Skin of body (tissue), 2 donors: ENCODE results near the gene SNAPIN. TPM values are rescaled to one million over a fixed set of nuclear protein-coding genes. Genes with fewer than 3 reads are reported as not detected.

Source experiments
- DNase-seq: peaks from one replicate; lab custom pipeline; 2025; lab: John Stamatoyannopoulos, UW
- total RNA-seq: library from RNA; depleted of rRNA; stranded (reverse); fragments of >200 nt; gene quantifications from one replicate; pipeline ENCODE4 v1.2.3, GENCODE V29; 2014

SNAPIN gene, protein sequence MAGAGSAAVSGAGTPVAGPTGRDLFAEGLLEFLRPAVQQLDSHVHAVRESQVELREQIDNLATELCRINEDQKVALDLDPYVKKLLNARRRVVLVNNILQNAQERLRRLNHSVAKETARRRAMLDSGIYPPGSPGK
- total RNA-seq, result 33.2 TPM

DNA sequence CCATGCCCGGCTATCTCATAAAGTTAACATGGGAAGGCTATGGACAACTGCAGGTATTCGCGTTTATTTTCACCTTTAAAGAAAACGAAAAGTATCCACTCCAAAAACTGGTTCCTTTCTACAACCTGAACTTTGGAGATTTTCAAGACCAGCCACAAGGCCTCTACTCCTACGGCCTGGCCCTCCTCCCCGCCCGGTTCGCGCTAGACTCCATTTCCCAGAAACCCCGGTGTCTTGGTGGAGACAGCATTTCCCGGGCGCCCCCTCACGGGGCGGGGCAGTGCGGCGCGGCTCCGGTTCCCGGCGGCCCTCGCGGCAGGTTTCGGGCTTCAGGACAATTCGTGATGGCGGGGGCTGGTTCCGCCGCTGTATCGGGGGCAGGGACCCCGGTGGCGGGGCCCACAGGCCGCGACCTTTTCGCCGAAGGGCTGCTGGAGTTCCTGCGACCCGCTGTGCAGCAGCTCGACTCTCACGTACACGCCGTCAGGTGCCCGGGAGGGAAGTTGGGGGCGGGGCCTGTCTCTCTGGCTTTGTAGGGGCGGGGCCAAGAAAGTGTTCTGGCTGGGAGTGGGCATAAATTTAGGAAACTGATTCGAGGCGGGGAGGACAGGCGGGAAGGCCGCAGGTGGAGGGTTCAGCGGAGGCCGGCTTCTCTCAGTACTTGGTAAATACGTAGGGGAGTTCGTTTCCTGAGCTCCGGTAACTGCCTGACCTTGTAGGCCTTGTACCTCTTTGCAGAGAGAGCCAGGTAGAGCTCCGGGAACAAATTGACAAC, at the start of gene SNAPIN:
Gene SNAPIN, plus strand, starts transcription at position 304 of the 775 bp plus-strand sequence. Its CDS starts 41 bp downstream, at position 345.
- peak; percentile 81 for DNase-seq

DNA sequence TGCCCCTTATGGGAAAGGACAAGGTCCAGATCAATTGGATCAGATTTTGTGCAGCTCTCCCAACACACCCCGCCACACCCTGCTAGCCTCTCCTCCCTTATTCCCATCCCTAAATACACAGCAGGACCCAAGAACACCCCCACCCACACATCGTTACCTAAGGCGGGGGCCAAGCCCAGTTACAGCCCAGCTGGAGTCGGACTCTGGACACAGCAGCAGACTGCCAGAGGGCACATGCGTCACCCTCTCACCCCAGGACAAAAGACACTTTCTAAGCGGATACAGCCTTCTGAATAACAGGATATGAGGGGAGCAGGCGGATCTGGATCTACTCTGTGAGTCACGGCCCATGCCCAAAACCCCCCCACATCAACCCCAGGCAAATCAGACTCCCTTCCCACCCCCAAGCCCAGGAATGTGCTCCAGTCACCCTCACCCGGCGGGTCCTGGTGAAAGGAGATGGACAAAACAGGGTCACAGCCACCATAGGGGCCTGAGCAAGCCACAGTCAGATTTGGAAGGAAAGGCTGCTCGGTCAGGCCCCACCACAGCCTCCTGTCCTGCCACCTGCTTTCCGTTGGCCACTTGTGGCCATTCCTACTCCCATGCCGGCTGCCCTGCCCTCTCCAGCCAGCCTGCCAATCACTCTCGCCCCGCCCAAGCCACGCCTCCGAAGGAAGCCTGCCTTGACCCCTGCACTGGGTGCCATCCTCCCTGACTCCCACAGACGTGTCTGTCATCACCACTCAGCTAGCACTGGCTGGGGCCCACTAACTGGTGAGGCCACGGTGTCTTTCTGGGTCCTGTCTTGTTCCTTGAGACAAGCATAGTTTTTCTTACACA, 49.5 kb upstream of the SNAPIN start:
- DNase-seq, result peak; percentile 57

DNA sequence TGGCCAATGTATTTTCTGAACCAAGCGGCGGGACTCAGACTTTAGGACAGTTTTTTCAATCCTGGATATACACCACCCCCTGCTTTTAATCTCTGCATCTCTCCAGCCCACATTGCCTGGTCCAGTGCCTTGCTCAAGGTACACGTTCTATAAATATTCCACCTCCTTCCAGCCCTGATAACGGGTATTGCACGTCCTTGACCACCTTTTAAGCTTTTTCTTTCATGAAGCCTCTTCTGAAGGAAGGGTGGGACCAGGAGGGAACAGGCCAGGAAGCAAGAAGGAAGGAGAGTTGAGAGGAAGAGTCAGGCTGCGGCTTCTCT, 49.0 kb upstream of the SNAPIN start:
- no peak for DNase-seq

DNA sequence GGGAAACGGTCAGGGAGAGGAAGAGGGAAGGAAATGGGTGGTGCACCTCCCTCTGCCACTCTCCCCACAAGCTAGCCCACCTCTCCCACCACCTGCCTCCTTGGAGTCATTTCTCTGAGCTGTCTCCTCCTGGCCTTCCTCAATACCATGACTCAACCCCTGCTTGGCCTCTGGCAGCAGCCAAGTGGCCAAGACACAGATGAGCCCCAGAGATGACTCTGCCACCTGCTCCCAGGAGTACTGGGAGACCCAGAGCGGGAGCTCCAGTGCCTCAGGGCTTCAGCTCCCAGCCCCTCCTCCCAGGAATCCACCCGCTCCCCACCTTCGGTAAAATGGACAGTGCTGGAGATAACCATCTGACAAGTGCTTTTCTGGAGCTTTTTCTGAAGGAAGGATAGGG, 48.2 kb upstream of the SNAPIN start:
- DNase-seq, result no peak

DNA sequence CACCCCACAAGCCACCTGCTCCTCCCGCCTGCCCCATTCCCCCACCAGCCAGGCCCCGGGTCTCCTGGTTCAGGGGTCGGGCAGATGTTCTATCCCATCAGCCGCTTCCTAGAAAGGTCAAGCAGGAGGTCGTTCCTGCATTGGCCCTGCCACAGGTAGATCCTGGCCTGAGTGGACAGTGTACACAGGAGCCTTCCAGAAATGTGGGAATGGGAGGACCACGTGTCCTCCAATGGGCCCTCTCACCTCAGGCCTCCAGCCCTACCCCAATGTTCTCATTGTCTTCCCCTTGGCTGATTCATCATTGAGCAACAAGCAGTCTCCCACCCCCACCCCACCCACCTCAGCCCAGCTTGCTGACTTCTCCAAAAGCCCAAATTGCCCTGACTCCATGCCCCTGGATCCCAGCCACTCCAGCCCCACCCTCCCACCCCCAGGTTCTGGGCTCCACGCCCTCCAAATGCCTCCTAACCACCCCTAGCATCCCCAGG, 47.6 kb upstream of the SNAPIN start:
- no peak for DNase-seq

DNA sequence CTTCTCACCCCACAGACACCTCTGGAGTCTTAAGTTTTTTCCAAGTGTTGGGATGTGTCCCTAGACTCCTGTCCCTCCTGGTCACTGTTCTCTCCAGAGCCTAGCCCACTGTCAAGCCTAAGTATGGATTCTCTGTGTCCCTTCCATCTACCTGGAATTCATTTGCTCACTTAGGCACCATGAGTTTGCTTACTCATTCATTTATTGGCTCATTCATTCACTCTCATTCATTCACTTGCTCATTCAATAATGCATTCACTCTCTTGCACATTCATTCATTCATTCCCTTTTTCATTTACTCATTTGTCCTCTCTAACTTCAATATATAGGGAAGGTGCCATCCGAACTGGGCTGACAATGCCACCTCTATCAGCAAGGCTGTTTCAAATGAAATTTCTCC, 47.1 kb upstream of the SNAPIN start:
- no peak for DNase-seq

DNA sequence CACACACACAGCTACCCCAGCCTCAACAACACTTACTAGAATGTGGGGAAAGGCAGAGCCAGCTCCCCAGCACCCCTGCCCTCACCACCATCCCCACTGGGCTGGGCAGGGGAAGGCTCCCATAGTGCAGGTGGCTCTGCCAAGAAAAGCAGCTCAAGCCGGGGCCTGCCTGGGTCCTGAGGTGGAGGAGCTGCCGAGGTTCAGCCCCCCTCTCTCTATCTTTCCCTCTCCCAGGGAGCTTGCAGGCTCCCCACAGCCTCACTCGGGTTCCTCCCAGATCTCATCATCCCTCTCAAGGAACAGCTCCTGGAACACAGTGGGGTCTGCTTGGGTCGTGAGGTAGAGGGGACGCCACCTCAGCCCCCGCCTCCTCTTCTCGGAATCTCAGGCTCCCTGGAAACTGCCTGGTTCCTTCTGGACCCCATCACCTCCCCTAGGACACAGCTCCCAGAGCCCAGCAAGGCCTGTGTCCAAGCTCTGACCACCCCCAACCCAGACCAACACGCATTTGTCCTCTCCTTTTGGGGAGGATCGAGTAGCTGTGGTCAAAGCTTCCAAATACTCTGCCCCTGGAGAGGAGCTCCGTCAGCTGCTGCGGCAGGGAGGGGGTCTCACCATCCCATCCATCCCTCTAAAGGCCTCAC, 46.3 kb upstream of the SNAPIN start:
- DNase-seq, result no peak

DNA sequence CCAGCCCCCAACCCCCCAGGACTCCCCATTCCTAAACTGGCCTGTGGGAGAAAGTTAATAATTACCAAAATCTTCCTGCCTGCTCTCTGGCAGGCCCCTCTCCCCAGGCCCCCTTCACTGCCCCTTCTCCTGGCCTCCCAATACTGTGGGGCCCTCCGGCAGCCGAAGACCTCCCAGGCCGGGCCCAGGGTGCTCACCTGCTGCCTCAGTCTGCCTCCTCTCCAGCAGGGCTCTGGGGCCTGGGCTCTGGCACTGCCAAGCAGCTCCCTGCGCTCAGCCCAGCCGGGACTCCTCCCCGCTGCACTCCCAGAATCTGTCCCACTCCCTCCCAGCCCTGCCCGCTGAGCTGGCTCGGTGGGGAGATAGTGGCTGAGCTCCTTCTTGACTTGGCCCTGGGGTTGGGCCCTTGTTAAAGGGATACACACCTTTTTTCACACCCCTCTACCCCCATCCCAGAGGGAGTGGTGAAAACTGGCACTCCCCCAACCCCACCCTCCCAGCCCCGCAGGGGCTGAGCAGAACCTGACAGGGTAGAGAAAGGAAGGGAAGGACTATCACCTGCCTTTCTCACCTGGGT, 45.7 kb upstream of the SNAPIN start, which contains the start of gene S100A16:
Gene S100A16, minus strand, starts transcription at position 383 of the 577 bp plus-strand sequence. CDS start 4,986 bp downstream, outside the sequence.
- DNase-seq, result peak; percentile 34

DNA sequence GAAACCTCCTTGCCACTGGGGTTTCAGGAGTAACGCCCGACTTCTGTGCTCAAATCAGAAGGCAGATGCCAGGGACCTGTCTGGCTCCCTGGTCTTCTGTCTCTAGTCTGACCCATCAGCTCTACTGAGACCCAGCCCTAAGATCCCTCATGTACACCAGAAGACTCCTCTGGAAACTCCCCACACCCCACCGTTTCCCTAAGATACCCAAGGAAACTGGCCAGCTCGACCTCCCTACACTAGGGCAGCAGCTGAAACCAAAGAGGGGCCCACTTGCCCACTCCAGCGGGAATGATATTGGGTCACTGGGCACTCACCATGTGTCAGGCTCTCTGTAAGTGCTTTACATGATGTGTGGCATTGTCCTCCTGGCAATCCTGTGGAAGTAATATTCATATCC, 45.1 kb upstream of the SNAPIN start:
- no peak for DNase-seq

DNA sequence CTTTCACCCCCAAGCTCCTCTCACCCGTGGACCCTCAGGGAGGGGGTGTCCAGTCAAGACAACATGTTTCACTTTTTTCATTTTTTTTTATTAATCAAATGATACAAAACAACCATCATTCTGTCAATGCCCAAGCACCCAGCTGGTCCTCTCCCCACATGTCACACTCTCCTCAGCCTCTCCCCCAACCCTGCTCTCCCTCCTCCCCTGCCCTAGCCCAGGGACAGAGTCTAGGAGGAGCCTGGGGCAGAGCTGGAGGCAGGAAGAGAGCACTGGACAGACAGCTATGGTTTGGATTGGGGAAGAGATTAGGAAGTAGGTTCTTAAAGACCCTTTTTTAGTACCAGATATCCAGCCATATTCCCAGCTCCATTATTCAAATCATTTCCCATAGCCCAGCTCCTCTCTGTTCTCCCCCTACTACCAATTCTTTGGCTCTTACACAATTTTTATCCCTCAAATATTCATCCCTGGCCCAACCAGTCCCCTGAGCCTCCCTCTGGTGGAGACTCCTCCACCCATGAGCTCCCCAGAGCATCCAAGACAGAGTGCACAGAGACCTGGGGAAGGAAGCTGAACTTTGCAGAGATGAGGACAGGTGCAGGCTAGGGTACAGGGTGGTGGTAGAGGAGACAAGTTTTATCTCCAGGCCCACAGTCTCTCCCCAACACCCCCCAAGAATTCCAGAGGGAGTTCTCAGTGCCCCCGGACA, 44.2 kb upstream of the SNAPIN start:
- no peak for DNase-seq

DNA sequence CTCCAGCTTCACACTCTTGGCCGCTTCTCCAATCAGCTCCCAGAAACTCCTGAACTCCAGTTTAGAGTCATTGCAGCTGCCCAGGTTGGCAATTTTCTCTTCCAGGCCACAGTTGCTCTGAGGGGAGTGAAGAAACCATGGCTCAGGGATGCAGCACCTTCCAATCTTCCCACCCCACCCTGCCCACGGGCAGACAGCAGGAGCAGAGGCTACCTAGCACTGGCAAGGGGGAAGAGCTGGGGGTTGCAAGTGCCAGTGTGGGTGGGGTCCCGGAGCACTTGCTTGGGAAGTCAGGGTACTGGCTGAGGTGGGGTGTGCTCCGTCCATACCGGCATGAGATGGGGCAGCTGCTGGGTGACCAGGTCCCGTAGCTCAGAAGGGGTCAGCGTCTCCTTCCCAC, 43.6 kb upstream of the SNAPIN start:
- DNase-seq, result no peak

DNA sequence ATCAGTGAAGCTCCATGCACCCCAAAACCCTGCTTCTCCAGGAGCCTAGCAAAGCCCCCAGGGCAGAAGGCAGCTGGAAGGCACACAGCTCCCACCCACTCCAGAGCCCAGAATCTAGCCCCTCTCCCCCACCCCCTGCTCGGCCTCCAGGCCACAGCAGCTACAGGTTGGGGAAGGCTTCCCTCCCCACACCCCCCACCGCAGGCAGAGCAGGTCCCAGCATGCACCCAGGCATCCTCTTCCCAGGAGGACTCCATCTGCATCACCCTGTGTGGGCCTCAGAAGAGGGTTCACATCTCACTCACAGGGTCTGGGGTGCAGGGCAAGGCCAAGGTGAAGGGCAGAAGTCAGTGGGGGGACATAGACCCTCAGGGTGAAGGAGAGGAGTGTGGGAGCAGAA, 43.1 kb upstream of the SNAPIN start:
- DNase-seq, result no peak

DNA sequence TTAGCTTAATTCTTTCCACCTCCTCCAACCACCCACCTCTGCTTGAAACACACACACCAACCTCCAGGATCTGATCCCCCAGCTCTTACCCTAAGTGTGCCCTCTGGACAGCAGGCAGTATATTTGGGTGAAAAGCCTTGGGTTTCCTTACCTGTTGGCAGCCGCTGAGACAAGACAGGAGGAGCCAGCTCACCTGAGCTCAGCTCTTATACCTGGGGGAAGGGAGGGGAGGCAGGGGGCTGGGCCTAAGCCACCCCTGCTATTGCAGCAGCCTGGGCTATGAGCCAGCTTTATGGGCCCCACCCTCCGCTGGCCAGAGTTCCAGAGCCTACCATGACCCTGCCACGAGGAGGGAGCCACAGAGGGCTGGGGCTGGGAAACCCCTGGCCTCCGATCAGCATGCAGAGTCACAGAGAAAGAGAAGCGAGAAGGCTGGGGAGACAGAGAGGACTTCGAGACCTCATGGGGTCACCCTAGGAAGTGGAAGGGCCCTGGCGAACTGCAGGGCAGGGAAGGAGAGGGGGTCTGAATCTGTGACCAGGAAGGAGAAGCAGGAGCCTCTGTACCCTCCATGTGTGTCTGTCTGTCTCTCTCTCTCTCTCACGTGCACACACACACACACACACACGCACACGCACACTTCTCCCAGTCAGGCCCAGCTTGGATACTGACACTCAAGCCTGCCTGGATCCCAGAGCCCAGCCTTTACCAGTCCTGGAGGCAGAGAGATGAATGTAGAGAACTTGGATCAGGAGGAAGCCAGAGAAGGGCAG, 42.2 kb upstream of the SNAPIN start, which contains the start of gene S100A14:
Gene S100A14, minus strand, starts transcription at position 182 of the 773 bp plus-strand sequence. CDS start 467 bp downstream, outside the sequence.
- DNase-seq, result no peak

DNA sequence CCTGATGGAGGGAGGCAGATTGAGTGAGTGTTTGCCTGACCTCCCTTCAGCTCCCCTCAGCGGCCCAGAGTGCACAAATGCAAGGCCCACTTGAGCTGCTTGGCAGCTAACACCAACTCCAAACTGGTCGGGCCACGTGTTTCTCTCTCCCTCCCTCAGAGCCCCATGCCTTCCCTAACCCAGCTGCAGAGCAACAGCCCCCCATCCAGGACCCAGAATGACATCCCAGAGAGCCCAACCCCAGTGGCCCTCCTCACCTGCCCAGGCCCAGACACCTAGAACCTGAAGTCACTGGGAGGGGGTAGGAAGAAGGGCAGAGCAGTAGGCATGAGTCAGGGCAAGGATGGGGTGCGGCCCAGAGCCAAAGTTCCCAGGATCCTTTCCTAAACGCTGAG, 41.6 kb upstream of the SNAPIN start:
- DNase-seq, result no peak

DNA sequence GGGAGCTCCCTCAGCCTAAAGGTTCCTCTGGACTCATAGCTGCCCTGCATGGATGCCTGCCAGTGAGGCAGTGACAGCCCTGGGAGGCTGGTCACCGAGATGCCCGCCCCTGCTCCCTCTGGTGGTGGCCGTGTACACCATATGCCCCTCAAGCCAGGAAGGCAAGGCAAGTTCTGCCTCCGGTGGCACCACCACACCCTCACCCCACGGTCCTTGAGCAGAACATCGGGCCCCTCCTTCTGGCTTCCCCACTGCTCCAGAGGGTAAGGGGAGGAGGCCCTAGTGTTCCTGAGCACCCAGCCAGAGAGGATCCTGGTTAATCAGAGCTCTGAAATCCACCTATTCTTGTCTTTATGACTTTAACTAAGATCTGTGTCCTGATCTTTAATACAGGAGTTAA, 40.8 kb upstream of the SNAPIN start:
- peak; percentile 15 for DNase-seq

DNA sequence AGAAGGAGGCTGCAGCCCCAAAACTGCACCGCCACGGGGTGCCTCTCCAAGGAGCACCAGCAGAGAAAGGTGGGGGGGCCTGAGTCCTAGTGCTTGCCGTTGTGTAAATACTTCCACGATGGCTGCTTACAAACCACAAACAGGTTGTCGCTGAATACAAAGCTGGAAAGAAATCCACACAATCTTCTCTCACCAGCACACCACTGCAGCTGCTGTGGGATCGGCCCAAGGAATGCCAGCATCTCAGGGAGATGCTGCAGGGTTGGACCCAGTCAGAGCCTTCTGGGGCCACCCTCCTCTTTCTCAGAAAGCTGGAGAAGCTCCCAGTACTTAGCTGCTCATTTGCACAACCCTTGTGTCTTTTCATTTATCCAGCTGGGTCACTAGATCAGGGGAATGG, 39.3 kb upstream of the SNAPIN start:
- no peak for DNase-seq

DNA sequence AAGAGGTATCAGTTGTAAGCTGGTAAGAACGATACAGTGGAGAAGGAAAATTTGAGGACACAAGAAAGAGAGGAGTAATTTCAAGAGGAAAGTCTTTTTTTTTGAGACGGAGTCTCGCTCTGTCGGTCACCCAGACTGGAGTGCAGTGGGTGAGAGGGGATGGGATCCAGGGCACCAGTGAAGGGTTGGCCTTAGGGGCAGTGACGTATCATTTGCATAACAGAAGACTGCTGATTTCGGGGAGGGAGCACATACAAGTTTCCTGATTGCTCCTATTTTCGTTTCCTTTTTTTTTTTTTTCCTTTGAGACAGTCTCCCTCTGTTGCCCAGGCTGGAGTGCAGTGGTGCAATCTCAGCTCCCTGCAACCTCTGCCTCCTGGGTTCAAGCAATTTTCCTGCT, 35.4 kb upstream of the SNAPIN start:
- no peak for DNase-seq

DNA sequence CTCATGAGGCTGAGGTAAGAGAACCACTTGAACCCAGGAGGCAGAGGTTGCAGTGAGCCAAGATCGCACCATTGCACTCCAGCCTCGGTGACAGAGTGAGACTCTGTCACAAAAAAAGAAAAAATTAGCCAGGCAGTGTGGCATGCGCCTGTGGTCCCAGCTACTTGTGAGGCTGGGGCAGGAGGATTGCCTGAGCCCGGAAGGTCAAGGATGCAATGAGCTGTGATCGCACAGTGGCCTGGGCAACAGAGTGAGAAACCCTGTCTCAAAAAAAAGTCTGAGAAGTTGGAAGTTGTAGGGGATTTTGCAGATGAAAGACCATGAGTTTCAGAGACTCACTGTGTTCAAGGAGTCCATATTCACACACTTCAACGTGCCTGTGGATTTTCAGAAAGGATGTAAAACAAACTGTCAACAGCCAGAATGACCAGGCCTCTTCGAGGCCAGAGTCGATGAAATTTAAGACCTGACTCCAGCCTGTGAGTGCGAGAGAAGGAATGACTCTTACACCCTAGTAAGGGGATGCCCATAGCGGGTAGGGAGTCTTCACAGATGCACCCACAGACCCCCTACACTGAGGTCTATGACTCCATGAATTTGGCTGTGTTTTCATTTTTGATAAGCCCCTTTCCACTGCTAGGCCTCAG, 33.4 kb upstream of the SNAPIN start:
- DNase-seq, result no peak

DNA sequence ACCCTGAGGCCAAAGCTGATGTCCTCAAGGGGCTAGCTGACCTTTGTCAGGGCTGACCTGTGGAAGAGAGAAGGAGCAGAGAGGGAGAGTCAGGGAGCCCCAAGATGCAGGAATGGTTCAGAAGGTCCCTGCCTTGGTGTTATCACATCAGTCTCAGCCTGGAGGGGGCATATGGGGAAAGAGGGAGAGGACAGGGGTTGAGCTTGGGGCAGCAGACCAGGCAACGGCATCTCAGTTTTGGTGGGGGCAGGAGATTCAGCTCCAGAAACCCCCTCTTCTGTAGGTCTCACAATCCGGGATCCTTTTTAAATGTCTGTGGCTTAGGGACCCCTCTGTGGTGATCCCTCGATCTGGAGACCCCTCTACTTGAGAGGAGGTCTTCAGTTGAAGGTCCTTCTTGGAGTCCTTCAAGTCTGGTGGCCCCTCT, 32.0 kb upstream of the SNAPIN start:
- DNase-seq, result no peak
